Body of pancreas (tissue), 4 donors: ENCODE measurements around the gene DIAPH1.

Experiments used
- CTCF ChIP-seq, 7 experiments: fragments of 450-650 bp in 4 of 7; fragments of 200-600 bp in 3 of 7; sonication (generic) in 3 of 7; IDR thresholded peaks; one replicate each; pipeline ENCODE4 v1.5.1; 2016 to 2019; ENCODE audit warnings: antibody characterized with exemption in 7 of 7
- POLR2A ChIP-seq, 3 donors: fragments of 450-650 bp; IDR thresholded peaks; one replicate each; pipeline ENCODE4 v1.6.1; 2016; ENCODE audit warnings: antibody characterized with exemption in 3 of 3, mild to moderate bottlenecking in 2 of 3

GRCh38 chr5:141639357-141640050 lies 20.7 kb upstream of the DIAPH1 start:
- TF ChIP-seq CTCF (IDR thresholded peaks at IDR 0.05), result no peak
- no peak for TF ChIP-seq POLR2A (IDR thresholded peaks at IDR 0.05)
